NK-92 treated with Interleukin-12 subunit alpha and Interleukin-12 subunit beta, amount 100 ng/mL, for 24 hours (cell line): ENCODE results near the gene SYNJ2.

Experiments
- DNase-seq: peaks from one replicate; lab custom pipeline; 2025; lab: John Stamatoyannopoulos, UW

Gene SYNJ2

DNA sequence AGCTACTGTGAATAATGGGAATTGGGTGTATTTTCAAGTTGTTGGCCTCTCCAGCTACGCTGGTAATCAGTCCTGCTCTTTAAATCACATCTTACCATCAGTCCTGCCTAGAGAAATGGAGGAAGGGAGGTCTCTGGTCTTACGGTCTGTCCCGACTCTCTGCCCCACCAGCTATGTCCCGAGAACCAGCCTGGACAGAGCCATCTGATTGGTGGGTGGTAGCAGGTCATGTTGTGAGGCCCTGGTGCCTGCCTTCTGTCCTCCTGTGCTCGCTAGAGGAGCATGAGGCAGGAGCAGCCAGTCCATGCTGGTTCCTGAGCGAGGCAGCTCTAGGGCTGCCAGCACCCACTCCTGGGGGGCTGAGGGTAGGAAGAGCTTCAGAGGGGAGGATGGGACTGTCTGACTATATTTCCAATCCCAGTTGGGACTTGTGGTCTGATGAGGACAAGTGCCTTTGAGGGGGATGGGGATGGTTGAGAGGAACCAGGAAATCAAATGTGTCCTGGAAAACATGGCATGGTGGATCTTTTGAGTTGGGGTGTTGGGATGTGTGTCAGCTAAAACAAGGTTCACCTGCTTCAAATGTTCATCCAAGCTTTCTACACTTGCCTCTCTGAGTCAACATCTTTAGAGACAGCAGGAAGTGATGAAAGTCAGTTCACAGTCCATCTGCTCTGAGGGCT, 33.0 kb downstream of the SYNJ2 start:
- DNase-seq, result no peak

- no peak for DNase-seq
Measured at GRCh38 chr6:158015188-158015506, 33.5 kb downstream of the SYNJ2 start.

- DNase-seq, result no peak
Measured at GRCh38 chr6:158016571-158017383, 35.1 kb downstream of the SYNJ2 start.

DNA sequence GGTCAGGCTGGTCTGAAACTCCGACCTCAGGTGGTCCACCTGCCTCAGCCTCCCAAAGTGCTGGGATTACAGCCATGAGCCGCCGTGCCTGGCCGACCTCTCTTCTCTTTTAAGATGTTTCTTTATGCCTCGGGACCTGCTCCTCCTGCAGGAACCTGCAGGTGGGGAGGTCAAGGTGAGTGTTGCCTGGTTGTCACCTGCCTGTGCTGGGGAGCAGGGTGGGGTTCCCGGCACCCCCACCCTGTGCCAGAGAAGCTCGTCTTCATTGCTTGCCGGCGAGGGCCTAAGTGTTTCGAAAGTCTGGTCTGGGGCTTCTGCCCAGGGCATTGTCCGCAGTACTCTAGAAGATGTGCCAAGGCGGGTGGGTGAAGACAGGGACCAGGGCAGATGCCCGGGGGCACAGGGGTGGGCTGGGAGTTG, 36.0 kb downstream of the SYNJ2 start:
- DNase-seq, result no peak

- DNase-seq, result no peak
Measured at GRCh38 chr6:158018041-158018771, 36.5 kb downstream of the SYNJ2 start.

GRCh38 chr6:158018851-158019361, 37.2 kb downstream of the SYNJ2 start:
- no peak for DNase-seq

DNA sequence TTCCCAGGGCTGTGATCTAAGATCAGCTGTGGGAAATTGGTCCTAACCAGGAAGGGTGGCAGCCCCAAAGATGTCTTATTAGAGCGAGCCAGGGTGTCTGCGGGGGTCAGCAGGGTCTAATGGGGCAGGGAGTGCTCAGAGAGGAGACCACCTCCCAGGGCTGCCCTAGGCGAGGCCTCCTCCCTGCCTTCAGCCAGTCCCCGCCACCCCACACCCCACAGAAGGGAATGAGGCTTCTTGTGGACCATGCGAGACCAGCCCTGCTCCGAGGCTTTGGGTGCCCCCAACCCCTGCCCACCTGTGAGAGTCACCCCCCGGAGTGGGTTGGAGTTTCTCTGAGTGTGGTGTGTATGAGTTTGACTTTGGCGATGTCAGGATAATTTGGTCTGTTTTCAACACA, 37.8 kb downstream of the SYNJ2 start:
- no peak for DNase-seq

DNA sequence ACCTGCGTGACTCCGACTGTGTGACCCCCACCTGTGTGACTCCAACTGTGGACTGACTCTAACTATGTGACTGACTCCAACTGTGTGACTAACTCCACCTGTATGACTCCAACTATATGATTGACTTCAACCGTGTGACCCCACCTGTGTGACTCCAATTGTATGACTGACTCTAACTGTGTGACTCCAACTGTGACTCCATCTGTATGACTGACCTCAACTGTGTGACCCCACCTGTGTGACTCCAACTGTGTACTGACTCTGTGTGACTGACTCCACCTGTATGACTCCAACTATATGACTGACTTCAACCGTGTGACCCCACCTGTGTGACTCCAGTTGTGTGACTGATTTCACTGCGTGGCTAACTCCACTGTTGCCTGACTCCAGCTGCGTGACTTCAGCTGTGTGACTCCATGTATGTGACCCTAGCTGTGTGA, 38.6 kb downstream of the SYNJ2 start:
- DNase-seq, result no peak

DNA sequence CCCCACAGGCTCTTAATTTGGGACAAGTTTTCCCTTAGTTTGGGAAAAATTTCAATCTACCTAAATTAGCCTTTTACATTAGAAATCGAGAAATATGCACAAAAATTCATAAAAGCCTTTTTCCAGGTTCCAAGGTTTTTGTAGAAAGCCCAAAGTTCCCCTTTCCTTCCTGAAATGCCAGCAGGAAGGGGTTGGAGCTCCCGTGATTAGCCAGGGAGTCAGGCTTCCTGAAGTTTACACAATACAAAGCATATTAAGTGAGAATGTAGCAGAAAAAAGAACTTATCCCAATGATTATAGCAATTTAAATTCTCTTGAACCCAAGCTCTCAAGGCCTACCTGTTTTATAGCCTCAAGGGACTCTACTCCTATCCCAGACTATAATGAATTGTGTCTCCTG, 39.1 kb downstream of the SYNJ2 start:
- no peak for DNase-seq

- no peak for DNase-seq
Measured at GRCh38 chr6:158021376-158021775, 39.7 kb downstream of the SYNJ2 start.

GRCh38 chr6:158021814-158022748, 40.4 kb downstream of the SYNJ2 start:
- DNase-seq, result no peak

DNA sequence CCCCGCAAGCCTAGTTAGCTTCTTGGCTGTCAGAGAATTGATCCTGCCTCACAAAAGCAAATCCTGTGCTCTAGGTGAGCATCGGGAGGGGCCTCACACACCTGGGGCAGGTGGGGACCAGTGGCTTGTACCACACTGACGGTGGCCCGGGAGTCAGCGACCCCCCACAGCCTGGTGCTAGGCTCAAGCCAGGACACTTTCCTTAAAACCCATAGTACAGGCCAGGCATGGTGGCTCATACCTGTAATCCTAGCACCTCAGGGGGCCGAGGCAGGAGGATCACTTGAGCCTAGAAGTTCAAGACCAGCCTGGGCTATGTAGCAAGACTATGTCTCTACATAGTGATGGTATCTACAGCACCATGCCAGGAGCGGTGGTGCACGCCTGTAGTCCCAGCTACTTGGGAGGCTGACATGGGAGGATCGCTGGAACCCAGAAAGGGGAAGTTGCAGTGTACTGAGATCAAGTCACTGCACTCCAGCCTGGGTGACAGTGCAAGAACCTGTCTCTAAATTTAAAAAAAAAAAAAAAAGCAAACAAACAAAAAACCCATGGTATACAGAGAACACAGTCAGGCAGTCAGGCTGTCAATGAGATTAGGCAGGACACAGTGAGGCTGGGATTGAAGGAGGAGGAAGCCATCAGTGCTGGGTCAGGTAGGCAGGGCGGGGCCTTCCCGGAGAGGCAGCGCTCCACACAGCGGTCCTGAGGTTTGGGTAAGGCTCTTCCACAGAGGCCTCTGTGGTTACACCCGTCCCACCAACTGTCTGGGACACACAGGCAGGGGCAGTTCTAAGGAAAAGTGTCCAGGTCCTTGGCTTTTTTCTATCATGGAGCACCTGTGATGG, 41.3 kb downstream of the SYNJ2 start:
- DNase-seq, result no peak

DNA sequence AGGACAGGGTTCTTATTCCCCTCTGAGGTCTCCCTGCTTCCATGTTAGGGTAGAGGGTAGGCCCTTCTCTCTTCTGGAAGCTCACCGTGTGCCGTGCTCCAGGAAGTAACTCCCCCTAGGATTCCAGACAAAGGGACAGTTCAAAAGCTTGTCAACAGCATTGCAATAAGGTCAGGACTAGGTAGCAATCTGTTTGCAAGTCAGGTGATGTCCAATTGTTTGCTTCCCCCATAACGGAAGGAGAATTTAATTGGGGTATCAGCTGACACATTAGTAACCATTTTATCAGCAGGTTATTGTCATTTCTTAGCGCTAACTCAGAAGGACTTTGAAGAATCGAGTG, 41.9 kb downstream of the SYNJ2 start:
- no peak for DNase-seq

DNA sequence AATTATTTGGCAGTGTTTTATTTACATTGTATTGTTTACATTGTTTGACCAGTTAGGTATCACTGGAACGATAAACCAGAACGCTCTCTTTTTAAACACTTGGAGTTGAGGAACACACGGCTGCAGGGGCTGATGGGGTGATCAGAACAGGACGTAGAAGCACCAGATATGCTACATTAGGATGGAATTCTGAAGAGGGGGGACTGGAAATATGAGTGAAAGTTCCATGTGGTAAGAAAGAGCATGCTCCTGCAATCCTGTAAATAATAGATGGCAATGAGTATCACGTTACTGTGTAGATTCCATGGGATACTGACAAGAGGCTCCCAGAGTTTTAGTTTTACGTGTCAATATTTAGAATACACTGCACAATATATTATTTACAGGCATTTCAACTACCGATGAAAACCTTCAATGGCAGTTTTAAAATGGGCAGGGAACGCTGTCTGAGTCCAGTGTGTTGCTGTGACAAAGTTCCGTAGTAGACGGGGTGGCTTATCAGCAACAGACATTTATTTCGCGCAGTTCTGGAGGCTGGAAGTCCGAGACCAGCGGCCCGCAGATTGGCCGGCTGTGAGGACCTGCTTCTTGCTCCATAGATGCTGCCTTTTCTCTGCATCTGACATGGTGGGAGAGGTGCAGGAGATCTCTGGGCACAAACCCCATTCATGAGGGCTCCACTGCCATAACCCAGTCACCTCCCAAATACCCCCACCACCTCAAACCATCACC, 43.1 kb downstream of the SYNJ2 start:
- DNase-seq, result no peak

- DNase-seq, result peak; percentile 71
Measured at GRCh38 chr6:158026054-158026900, 44.6 kb downstream of the SYNJ2 start.

- DNase-seq, result no peak
Measured at GRCh38 chr6:158026901-158027589, 45.4 kb downstream of the SYNJ2 start.

DNA sequence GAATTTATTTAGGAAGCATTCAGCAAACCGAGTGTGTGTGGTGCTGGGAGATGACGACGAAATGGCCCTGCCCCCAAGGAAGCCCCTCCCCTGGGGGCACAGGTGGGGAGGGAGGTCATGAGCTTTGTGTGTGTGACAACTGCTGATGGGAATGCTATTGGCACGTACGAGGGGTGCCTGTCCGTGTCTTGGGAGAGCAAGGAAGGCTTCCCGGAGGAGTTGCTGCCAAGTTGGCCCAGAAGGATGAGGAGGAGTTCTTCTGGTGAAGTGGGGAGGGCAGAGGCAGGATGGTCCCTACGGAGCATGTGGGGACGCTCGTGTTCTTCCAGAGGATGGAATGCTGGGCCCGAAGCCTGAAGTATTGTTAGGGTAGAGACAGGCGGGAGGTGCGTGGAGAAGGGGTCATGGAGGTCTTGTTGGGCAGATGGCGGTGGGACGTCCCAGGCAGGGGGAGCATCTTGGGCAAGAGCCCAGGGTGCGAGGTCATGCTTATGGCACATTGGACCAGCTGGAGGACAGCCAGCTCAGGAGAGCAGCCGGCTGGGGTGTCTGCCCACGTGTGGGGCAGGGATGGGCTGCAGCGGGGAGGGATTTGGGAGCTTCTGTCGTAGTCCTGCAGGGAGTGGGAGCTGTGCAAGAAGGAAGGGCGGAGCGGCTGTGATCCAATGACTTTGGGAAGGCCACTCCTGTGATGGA, 46.1 kb downstream of the SYNJ2 start:
- no peak for DNase-seq

- no peak for DNase-seq
Measured at GRCh38 chr6:158028421-158028820, 46.8 kb downstream of the SYNJ2 start.
